ENCODE measurements around the gene GAA.

GAA gene

DNA sequence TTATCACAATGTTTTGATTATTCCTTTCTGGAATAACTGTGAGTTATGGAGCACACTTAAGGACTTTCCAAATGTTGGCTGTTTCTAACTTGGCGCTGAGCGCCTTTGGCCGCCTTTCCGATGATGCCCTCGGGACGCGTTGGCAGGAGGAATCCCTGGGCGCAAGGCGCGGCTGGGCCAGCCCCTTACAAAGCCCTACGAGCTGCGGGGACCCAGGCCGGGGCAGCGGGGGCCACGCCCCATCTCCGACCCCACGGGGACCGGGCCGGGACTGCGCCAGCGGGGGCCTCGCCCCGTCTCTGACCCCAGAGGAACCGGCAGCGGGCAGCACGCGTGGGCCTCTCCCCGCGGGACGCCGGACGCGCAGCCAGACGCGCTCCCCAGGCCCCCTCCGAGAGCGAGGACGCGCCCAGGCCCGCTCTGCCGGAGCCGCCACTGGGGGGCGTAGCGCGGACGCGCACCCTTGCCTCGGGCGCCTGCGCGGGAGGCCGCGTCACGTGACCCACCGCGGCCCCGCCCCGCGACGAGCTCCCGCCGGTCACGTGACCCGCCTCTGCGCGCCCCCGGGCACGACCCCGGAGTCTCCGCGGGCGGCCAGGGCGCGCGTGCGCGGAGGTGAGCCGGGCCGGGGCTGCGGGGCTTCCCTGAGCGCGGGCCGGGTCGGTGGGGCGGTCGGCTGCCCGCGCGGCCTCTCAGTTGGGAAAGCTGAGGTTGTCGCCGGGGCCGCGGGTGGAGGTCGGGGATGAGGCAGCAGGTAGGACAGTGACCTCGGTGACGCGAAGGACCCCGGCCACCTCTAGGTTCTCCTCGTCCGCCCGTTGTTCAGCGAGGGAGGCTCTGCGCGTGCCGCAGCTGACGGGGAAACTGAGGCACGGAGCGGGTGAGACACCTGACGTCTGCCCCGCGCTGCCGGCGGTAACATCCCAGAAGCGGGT is at the start of gene GAA:
Gene GAA, plus strand, starts transcription at position 571 of the 935 bp plus-strand sequence. CDS start 3,006 bp downstream, outside the sequence.
- DNase-seq (ENCODE audit: low read depth), result peak; percentile 85

DNA sequence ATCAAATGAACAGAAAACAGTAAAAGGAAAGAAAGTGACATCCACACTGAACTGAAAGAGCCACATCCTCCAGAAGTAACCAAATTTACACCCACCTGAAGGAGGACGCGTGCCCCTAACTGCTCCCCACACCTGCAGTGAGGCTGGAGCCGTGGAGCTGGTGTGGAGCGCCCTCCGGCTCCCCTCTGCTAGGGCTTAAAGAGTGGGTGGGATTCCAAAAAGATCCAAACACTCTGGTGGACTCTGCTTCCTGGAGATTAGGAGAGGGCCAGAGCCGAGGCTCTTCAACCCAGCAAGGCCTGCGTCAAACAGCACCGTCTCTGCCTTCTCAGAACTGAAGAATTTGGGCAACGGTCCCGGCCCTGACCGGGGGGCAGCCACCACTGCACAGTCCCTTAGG is 49.7 kb upstream of the GAA start:
- no peak for DNase-seq (ENCODE audit: low read depth)

DNA sequence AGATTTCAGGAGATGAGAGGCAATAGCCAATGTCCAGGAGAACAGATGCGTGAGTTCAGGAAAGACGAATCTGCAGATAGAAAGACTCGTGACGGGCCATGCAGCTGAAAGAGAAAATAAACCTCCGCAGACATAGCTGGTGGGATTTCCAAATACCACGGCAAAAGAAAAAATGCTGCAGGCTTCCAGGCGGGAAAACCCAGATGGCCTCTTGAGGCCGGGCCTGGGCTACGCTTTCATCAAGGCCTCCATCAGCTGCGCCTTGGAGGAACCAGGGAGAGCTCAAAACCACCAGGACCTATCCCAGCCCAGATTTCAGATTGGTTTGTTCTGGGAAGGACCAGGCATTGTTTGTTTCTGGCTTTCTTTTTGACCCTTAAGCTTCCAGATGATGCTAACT is 48.3 kb upstream of the GAA start:
- DNase-seq (ENCODE audit: low read depth), result no peak

DNA sequence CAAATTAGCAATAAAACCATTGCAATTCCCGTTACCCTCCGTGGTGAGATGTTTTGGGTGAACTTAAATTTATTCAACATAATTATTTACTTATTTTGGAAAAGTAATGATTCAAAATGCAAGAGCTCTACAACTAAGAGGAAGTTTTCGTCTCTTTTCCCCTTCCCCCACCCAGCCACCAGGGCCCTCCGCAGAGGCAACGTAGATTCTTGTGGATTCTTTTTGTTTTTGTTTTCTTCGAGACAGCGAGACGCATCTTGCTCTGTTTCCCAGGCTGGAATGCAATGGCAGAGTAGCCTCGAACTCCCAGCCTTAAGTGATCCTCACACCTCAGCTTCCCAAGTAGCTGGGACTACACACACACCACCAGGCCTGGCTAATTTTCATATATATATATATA is 45.8 kb upstream of the GAA start:
- no peak for DNase-seq (ENCODE audit: low read depth)

DNA sequence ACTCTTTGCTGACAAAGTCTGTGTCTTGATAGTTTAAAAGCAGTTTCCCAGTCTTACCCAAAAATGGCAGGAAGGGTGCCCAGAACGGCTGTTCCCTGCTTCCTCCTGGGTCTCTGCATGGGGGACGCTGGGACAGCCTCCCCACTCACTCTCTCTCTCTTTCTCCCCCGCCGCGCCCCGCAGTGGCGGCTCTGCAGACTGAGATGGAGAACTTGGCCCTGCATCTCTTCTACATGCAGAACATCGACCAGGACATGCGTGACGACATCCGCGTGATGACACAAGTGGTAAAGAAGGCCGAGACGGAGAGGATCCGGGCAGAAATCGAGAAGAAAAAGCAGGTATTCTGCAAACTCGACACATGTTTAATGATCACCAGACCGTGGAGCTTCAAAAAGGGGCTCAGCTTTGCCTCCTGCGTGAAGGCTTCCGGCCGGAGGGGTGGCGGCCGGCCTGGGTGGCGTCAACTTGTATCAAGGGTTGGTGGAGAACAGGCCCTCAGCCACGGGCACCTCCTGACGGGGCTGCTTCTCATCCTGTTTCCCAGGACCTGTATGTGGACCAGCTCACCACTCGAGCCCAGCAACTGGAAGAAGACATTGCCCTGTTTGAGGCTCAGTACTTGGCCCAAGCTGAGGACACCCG is 42.9 kb upstream of the GAA start:
- no peak for DNase-seq (ENCODE audit: low read depth)

DNA sequence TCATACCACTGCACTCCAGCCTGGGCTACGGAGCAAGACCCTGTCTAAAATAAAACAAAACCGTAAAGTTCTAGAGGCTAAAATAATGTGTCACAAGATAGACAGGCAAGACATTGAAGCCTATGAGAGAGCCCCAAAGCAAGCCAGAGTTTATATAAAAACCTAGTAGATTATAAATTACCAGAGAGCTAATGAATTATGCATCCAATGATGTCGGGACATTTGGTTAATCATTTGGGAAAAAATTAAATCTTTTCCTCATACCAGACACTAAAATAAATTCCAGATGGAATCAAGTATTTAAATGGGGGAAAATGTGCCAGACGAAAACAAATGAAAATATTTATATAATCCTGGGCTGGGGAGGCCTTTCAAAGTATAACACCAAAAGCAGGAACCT is 40.7 kb upstream of the GAA start:
- no peak for DNase-seq (ENCODE audit: low read depth)

DNA sequence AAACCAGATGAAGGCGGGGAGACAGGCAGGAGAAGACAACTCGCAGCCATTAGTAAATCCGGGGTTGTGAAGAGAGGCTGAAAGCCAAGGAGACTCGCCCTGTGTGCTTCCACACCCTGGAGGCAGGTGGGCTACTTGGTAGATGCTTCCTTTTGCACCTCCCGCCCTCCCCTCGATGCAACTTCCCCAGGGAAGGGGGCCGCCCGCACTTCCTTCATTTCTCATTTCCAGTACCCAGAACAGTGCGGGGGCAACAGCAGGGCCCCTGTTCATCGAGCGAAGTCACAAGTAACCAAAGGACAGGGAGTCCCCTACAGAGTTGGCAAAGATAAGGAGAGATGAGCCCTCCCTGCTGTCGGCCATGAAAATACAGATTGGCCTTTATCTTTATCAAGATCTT is 40.0 kb upstream of the GAA start:
- no peak for DNase-seq (ENCODE audit: low read depth)

DNA sequence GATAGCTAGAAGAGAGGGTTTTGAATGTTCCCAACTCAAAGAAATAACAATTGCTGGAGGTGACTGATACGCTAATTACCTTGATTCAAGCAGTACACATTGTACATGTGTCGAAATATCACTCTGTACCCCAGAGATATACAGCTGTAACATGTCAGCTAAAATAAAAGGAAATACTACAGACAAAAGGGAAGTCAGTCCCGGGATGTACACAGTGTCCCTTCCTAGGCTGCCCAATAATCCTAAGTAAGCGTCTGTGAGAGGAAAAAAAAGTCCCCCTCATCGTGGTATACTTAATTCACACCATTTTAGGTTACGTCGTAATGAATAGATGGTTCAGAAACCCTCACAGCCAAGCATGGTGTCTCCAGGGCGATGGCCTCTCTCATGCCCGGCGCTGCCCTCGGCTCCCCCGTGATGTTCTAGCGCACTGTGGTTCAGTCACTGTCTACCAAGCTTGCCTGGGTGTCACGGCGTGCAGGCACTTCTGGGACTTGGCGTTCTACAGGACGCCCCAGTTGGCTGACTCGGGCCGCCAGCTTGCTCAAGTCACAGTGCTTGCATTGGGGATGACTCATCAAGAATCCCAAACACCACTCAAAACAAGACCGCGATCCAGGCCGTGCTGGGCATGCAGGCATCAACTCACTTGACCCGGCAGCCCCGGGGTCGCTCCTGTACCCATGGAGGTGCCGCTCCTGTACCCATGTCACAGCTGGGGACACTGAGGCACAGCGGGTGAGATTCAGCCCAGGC is 37.4 kb upstream of the GAA start:
- no peak for DNase-seq (ENCODE audit: low read depth)

DNA sequence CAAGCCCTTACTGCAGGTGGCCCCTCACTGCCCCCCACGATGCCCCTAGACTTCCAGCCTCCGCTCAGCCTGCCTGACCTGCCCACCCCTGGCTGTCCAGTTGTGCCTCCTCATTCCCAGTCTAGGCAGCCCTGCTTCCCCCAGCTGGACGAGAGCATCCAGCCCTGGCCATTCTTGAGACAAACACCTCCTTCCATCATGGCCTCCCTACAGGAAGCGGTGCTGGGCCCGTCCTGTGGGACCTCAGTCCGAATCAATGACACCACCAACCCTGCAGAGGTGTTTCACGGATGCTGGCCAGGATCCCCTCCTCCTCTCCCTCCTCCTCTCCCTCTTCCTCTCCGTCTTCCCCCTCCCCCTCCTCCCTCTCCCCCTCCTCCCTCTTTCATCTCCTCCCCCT is 36.7 kb upstream of the GAA start:
- no peak for DNase-seq (ENCODE audit: low read depth)

DNA sequence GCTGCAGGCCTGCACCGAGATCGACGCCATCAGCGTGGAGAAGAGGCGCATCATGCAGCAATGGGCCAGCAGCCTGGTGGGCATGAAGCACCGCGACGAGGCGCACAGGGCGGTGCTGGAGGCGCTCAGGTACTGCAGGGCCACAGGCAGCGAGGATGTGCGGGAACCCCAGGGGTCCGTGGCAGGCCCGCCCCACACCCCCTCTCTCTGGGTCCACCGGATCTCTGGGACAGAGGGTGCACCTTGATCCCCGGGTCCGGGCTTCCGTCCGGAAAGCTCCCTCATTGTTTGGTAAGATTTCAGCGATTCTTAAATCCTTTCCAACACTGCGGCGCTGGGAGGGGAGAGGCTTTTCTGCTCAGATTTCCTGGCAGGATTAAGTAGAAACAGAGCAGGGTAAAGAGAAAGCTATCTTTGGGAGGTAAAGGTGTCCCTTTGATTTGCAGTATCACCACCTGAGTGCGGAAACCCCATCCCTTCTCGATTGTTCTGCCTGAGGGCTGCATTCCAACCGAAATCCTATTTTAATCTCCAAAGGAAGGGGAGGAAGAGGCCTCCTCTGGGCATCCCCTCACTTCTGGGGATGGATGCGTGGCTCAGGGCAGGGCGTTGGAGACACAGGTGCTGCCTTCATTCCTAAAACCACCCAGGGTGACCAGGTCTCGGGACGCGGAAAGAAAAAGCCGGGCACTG is 35.8 kb upstream of the GAA start:
- DNase-seq (ENCODE audit: low read depth), result no peak

DNA sequence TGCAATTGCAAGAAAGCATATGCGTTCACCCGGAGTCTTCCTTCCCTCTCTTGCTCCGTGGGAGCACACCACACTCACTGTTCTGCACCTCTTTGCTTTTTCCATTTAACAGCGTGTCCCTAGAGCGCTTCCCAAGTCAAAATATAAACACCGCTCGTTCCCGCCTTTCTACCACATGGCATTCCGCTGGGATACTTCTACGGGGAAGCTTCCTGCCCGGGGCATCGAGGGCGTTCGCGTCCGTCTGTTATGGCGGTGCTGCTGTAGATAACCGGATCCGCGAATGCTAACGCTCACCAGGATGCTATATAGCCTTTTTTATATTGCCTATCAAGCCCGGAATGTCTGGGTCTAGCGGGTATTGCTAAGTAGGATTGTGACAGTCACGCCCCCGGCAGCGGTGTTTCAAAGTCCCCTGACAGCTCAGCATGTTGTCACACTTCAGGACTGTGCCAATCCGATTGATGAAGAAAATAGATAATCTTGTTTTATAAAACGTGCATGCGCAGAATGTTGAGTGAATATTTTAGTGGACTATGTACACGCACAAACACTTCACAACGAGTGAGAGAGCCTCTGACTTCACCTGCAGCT is 33.9 kb upstream of the GAA start:
- no peak for DNase-seq (ENCODE audit: low read depth)

DNA sequence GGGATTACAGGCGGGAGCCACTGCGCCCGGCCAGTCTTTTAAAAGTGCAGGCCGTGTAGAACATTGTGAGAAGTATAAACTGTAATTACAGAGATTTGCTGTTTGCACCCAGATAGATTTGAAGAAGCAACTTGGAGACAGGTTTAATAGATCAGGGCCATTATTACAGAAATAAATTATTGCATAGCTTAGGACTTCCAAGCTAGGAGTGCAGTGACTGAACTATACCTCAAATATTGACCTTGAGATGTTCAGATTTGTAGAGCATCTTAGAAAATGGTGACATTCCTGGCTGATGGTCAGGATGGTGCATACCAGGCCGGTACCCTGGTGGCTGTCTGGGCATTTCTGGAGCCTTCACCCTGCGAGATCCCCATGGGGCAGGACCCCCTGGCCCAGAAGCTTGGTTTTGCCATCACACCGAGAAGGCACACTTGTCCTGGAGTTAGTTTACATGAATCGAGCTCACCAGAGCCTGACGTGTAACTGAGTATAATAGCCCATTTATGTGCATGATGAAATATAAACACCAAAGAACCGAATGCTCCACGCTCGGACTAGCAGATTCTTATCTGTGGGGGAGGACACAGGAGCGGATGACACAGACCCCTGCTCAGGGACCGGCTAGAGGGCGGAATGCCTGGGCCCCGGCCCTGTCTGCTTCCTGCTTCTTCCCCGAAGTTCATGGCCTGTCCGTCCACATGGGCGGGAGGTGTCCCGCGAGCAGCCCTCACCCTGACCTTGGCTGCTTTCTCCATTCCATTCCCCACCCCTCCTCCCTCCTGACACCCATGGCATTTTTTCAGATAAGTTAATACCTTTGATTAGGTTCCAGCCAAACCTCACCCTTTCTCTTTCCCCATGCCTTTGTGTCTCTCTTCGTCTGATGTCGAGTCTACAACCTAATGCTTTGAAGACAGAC is 32.8 kb upstream of the GAA start:
- DNase-seq (ENCODE audit: low read depth), result no peak

DNA sequence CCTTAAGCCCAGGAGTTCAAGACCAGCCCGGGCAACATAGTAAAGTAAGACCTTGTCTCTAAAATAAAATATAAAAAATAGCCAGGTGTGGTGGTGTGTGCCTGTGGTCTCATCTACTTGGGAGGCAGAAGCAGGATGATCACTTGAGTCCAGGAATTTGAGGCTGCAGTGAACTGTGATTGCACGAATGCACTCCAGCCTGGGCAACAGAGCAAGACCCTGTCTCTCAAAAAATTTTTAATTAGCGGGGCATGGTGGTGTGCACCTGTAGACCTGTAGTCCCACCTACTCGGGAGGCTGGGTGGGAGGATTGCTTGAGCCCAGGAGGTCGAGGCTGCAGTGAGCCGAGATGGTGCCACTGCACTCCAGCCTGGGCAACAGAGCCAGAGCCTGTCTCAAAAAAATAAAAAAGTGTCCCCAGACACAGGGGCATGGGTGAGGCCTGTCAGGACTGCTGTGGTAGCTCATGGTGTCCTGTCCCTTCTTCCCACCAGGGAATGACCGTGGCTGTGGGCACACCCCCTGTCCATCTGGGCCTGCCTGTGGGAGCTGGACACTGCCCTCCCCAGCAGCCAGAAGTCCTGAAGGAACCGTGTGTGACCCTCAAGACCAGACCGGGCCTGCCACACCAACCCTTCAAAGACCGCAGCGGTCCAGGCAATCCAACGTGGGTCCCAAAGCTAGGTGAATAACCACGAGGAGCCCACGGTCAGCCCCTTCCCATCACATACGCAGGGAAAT is 30.8 kb upstream of the GAA start:
- no peak for DNase-seq (ENCODE audit: low read depth)

DNA sequence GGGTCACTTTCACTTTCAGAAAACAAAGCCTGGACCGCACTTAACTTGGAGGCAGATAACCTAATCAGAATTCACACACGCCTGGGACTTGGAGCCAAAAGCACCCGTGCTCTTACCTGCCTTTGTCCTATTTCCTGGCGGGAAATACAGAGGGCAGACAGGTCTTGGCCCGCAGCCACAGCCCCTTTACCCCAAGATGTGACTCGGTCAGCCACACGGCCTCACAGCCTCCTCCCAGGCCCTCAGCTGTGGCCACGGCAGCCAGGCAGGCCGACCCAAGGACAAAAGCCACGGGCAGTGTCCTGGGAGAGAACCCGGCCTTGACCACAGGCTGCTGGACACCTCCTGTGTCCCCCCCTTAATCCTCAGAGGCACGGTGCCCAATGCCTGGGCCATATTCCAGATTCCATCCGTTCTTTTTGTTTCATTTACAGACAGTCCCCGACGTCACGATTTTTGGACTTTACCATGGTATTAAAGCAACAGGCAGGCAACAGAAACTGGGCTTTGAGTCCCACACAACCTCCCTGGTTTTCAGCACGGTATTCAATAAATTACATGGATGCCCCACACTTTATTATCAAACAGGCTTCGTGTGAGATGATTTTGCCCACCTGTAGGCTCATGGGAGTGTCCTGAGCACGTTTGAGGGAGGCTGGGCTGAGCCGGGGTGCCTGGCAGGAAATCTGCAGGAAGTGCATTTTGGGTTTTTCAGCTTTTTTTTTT is 30.1 kb upstream of the GAA start:
- DNase-seq (ENCODE audit: low read depth), result no peak

DNA sequence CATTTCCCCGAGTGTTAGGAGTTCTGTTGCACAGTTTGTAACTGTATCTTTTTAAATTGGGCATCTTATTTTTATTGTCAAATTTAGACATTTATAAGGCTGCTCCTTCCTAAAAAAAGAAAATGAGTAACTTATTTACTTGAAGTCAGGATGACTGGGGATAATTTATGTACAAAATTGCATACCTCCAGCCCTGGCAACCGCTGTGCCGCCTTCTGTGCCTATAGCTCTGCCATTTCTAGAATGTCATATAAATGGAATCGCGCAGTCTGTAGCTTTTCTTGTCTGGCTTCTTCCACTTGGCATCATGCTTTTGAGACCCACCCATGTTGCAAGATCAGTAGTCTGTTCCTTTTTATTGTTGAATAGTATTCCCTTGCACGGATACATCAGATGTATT is 29.0 kb upstream of the GAA start:
- DNase-seq (ENCODE audit: low read depth), result no peak

DNA sequence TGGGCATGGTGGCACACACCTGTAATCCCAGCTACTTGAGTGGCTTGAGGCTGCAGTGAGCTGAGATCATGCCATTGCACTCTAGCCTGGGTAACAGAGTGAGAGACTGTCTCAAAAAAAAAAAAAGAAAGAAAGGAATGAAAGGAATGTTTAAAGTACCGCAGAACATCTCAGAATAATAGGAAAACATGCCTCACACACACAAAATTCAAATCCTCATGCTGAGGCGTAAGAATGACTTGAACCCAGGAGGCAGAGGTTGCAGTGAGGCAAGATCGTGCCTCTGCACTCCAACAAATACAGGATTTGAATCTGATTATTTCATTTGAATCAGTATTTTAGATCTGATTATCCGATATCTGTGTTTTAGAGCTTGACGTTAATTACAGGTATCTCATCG is 21.3 kb upstream of the GAA start:
- no peak for DNase-seq (ENCODE audit: low read depth)

DNA sequence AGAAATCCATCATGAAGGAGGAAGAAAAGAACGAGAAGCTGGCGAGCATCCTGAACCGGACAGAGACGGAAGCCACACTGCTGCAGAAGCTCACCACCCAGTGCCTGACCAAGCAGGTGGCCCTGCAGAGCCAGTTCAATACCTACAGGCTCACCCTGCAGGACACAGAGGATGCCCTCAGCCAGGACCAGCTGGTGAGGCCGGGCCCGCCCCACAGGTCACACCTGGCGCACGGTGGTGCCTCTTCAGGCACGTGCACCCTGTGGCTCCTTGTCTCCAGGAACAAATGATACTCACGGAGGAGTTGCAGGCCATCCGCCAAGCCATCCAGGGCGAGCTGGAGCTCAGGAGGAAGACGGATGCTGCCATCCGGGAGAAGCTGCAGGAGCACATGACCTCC is 19.8 kb upstream of the GAA start:
- DNase-seq (ENCODE audit: low read depth), result no peak

DNA sequence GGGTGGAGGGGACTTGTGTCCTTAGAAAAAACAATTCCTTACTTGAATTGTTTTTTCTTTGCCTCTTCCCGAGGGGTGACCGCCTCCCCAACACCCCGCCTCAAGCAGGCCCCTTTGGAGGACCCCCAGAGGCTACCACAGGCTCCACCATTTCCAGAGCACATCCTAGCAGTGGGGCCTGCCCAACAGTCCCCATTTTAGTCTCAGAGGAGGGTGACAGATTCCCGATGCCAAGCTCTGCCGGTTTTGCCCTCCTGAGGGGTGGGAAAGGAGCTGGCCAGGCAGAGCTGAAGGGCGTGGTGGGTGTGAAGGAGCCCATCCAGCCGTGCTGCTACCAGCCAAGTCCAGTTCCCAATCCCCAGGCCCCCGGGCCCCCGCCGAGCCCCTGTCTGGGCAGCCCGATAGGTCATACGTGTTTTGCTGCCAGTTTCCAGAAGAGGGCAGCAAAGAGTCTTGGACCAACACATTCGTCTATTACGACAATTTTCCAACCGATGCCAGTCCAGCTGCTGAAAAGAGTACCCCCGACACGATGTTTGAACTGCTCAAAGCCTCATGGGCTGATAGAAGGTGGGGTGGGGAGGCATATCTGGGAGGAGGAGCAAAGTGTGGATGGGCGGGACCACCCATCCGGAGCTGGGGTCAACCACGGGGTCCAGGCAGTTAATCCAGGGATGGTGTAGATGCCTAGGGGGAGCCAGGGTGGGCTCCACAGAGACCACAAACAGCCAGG is 18.8 kb upstream of the GAA start:
- peak; percentile 13 for DNase-seq (ENCODE audit: low read depth)

All from stimulated activated CD8-positive, alpha-beta memory T cell treated with anti-CD3 and anti-CD28 coated beads, Interleukin-15, amount 100 ng/mL, for 24 hours (primary cell).